HEK293T (cell line): Measurements from ENCODE around the gene DAO.

Source experiments
- CTCF ChIA-PET: fragments of 350-600 bp; formaldehyde crosslinking; extraction: SDS; loops from one replicate; lab custom pipeline; 2021; ENCODE audit warnings: antibody characterized with exemption, inconsistent platforms; lab: Yijun Ruan, JAX
- POLR2A ChIA-PET: fragments of 350-600 bp; formaldehyde crosslinking; extraction: SDS; loops from one replicate; lab custom pipeline; 2020; ENCODE audit warnings: antibody characterized with exemption, inconsistent platforms; lab: Yijun Ruan, JAX
- DNase-seq: peaks from one replicate; pipeline ENCODE4 v3.0.0; 2012; ENCODE audit warnings: mixed read lengths; ENCODE audit errors: extremely low spot score
- ARNT ChIP-seq: fragments of 450-650 bp; IDR thresholded peaks from 2 replicates; pipeline ENCODE4 v1.6.1; 2017; ENCODE audit warnings: mild to moderate bottlenecking
- BHLHE40 ChIP-seq: fragments of 450-650 bp; IDR thresholded peaks from 2 replicates; pipeline ENCODE4 v1.6.1; 2016; ENCODE audit warnings: mild to moderate bottlenecking, moderate library complexity, borderline replicate concordance
- CTBP1 ChIP-seq: fragments of 450-650 bp; IDR thresholded peaks from 2 replicates; pipeline ENCODE4 v1.6.1; 2016; ENCODE audit warnings: borderline replicate concordance
- ELF4 ChIP-seq: fragments of 450-650 bp; IDR thresholded peaks from 2 replicates; pipeline ENCODE4 v1.6.1; 2017; ENCODE audit warnings: antibody characterized with exemption
- FOXA1 ChIP-seq: fragments of 450-650 bp; IDR thresholded peaks from 2 replicates; pipeline ENCODE4 v1.6.1; 2016; ENCODE audit warnings: mild to moderate bottlenecking
- FOXK2 ChIP-seq: fragments of 450-650 bp; IDR thresholded peaks from 2 replicates; pipeline ENCODE4 v1.6.1; 2016; ENCODE audit warnings: mild to moderate bottlenecking
- FOXM1 ChIP-seq: fragments of 450-650 bp; IDR thresholded peaks from 2 replicates; pipeline ENCODE4 v1.6.1; 2017; ENCODE audit warnings: mild to moderate bottlenecking, borderline replicate concordance
- HDGF ChIP-seq: fragments of 450-650 bp; IDR thresholded peaks from 2 replicates; pipeline ENCODE4 v1.6.1; 2017; ENCODE audit warnings: antibody characterized with exemption, borderline replicate concordance
- L3MBTL2 ChIP-seq: fragments of 450-650 bp; conservative IDR thresholded peaks from 2 replicates; pipeline ENCODE4 v1.6.1; 2016; ENCODE audit warnings: mild to moderate bottlenecking
- LEF1 ChIP-seq: fragments of 450-650 bp; IDR thresholded peaks from 2 replicates; pipeline ENCODE4 v1.6.1; 2017; ENCODE audit warnings: mild to moderate bottlenecking, borderline replicate concordance
- NFRKB ChIP-seq: fragments of 450-650 bp; IDR thresholded peaks from 2 replicates; pipeline ENCODE4 v1.6.1; 2016; ENCODE audit warnings: mild to moderate bottlenecking, moderate library complexity
- SP1 ChIP-seq: fragments of 450-650 bp; IDR thresholded peaks from 2 replicates; pipeline ENCODE4 v1.6.1; 2017
- SUZ12 ChIP-seq: fragments of 450-650 bp; IDR thresholded peaks from 2 replicates; pipeline ENCODE4 v1.6.1; 2016; ENCODE audit warnings: mild to moderate bottlenecking
- TARDBP ChIP-seq: fragments of 450-650 bp; IDR thresholded peaks from 2 replicates; pipeline ENCODE4 v1.6.1; 2016
- ZNF384 ChIP-seq: fragments of 450-650 bp; IDR thresholded peaks from 2 replicates; pipeline ENCODE4 v1.6.1; 2016
- TF ChIP-seq, protein P1 (sequence below): fragments of 450-650 bp; IDR thresholded peaks from 2 replicates; pipeline ENCODE4 v1.6.1; 2016

The DAO gene

DNA sequence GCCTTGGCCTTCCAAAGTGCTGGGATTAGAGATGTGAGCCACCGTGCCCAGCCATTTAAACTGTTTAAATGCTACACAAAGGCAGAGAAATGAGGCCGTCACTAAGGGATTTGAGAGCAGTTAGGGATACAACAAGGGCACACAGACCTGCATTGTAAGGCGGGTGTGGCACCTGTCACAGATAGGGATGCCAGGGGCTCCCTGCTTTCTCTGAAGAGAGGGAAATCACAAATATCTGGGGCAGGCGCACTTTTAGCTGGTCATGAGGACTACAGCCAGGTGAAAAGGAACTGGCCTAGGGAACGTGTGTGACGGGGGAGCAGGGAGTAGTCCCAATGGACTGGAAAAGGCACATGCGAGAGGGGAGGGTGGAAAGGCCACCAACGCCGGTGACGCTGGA is 32.2 kb upstream of the DAO start:
- ChIA-PET POLR2A (no interaction called here), CTCF (interaction anchor here (1.2 kb wide), 1 partner anchor 10 kb away, joined by 3 read pairs; no protein-coding TSS in a partner anchor)
- TF ChIP-seq ELF4: no peak
- TF ChIP-seq, protein P1, sequence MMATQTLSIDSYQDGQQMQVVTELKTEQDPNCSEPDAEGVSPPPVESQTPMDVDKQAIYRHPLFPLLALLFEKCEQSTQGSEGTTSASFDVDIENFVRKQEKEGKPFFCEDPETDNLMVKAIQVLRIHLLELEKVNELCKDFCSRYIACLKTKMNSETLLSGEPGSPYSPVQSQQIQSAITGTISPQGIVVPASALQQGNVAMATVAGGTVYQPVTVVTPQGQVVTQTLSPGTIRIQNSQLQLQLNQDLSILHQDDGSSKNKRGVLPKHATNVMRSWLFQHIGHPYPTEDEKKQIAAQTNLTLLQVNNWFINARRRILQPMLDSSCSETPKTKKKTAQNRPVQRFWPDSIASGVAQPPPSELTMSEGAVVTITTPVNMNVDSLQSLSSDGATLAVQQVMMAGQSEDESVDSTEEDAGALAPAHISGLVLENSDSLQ: no peak
- no peak for TF ChIP-seq FOXK2
- TF ChIP-seq SUZ12: no peak
- no peak for TF ChIP-seq SP1
- TF ChIP-seq ZNF384: no peak
- TF ChIP-seq ARNT: no peak
- no peak for TF ChIP-seq TARDBP
- TF ChIP-seq NFRKB: no peak
- TF ChIP-seq BHLHE40: no peak
- DNase-seq: no peak

- TF ChIP-seq, protein P1: no peak
- TF ChIP-seq BHLHE40 (no peak), NFRKB (no peak), TARDBP (no peak), SUZ12 (no peak), L3MBTL2 (no peak), HDGF (no peak), ZNF384 (no peak), FOXM1 (no peak), FOXK2 (no peak), ARNT (no peak), LEF1 (no peak), ELF4 (no peak), FOXA1 (no peak), SP1 (no peak), CTBP1 (no peak)
- POLR2A ChIA-PET: no interaction called here
- DNase-seq: no peak
- CTCF ChIA-PET: no interaction called here
Measured at GRCh38 chr12:108849660-108850059, 30.2 kb upstream of the DAO start.

DNA sequence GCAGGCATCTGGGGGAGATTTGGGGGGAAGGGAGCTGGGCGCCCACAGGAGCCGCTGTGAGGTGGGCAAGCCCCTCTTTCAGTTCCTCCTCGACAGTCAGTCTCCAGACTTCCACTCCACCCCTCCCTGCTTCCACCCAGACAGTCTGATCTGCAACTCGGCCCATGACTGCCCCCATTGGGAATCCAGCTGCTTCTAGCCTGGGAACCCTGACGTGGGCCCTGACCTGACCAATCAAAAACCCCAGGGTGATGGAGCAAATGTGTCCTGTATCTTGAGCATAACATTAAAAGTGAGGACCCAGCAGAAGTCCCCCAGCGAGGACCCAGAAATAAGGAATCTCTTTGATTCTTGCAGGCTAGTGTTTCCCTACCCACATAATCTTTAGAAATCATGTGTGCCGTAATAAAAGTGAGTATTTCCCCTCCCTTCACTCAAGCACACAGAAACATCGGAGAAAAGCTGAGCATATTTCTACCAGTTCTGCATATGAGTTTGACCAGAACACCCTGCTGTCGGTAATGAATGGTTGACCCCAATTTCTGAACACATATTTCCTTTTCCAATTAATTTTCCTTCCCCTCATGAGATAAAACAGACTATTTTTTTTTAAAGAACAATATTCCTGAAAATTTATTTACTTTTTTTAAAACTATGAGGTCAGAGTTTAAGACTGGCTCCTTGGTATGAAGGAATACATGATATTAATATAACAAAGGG is 28.9 kb upstream of the DAO start:
- CTCF ChIA-PET: no interaction called here
- DNase-seq: no peak
- TF ChIP-seq FOXA1 (no peak), BHLHE40 (no peak), LEF1 (no peak), FOXM1 (no peak), SUZ12 (no peak), HDGF (no peak), ARNT (no peak), CTBP1 (no peak)

GRCh38 chr12:108852674-108853309 is 27.1 kb upstream of the DAO start:
- DNase-seq: no peak
- POLR2A ChIA-PET: interaction anchor here (0.6 kb wide), 1 partner anchor 1195 kb away, joined by 3 read pairs; no protein-coding TSS in a partner anchor
- CTCF ChIA-PET: no interaction called here
- no peak for TF ChIP-seq NFRKB
- TF ChIP-seq LEF1: no peak
- TF ChIP-seq L3MBTL2: no peak
- TF ChIP-seq CTBP1: no peak
- no peak for TF ChIP-seq FOXA1
- no peak for TF ChIP-seq ELF4
- no peak for TF ChIP-seq ARNT
- no peak for TF ChIP-seq FOXM1
- no peak for TF ChIP-seq FOXK2
- TF ChIP-seq HDGF: no peak
- no peak for TF ChIP-seq SUZ12
- TF ChIP-seq, protein P1: no peak

More for the DNA sequence above, 28.9 kb upstream of the DAO start:
- POLR2A ChIA-PET: no interaction called here

GRCh38 chr12:108853426-108853825 is 26.5 kb upstream of the DAO start:
- DNase-seq: no peak
- CTCF ChIA-PET: no interaction called here
- TF ChIP-seq LEF1 (no peak), NFRKB (no peak), FOXA1 (no peak), HDGF (no peak), L3MBTL2 (no peak), BHLHE40 (no peak), CTBP1 (no peak), TARDBP (no peak), ELF4 (no peak), SUZ12 (no peak), SP1 (no peak), FOXK2 (no peak), ZNF384 (no peak), ARNT (no peak), FOXM1 (no peak)
- POLR2A ChIA-PET: no interaction called here
